Measurements from ENCODE around the gene SHC2. TPM values are rescaled to one million over a fixed set of nuclear protein-coding genes. Genes with fewer than 3 reads are reported as not detected.
"Not testable (repeated sequence)": the region's sequence is repeated elsewhere in the genome, so short reads cannot be mapped to it uniquely, and the experiment has no call there.

SHC2 gene
- total RNA-seq, 1 donor from 2014 or later = 343 TPM

- Mint-ChIP-seq H3K9me3 (ENCODE audit: unreplicated experiment) (peaks cover 19% of the 10 kb centered on the region), H3K27me3 (ENCODE audit: unreplicated experiment) (peaks cover 17% of the 10 kb centered on the region), H3K4me1 (ENCODE audit: low read depth, unreplicated experiment) (peaks cover 18% of the 10 kb centered on the region), H3K4me3 (ENCODE audit: unreplicated experiment) (no peak overlapping the region), H3K27ac (ENCODE audit: unreplicated experiment) (peak overlapping the region; percentile 78), H3K36me3 (ENCODE audit: unreplicated experiment) (peaks cover 14% of the 10 kb centered on the region)
- DNase-seq = peak; percentile 62
- peak; percentile 76 for TF ChIP-seq CTCF (IDR thresholded peaks at IDR 0.05; ENCODE audit: partially characterized antibody, unreplicated experiment)
These were observed 76.7 kb downstream of the SHC2 start for GRCh38 chr19:383922-384798.

- H3K4me1 Mint-ChIP-seq (ENCODE audit: low read depth, unreplicated experiment) = peaks cover 18% of the 10 kb centered on the region
- H3K4me3 Mint-ChIP-seq (ENCODE audit: unreplicated experiment) = peak overlapping the region; percentile 23
- no peak for TF ChIP-seq CTCF (IDR thresholded peaks at IDR 0.05; ENCODE audit: partially characterized antibody, unreplicated experiment)
- peak overlapping the region; percentile 78 for H3K27ac Mint-ChIP-seq (ENCODE audit: unreplicated experiment)
- H3K36me3 Mint-ChIP-seq (ENCODE audit: unreplicated experiment) = peaks cover 14% of the 10 kb centered on the region
- H3K27me3 Mint-ChIP-seq (ENCODE audit: unreplicated experiment) = peaks cover 15% of the 10 kb centered on the region
- no peak for DNase-seq
- H3K9me3 Mint-ChIP-seq (ENCODE audit: unreplicated experiment) = peaks cover 22% of the 10 kb centered on the region
These were observed 77.8 kb downstream of the SHC2 start for GRCh38 chr19:383040-383439.

GRCh38 chr19:382578-382977 lies 78.3 kb downstream of the SHC2 start:
- H3K36me3 Mint-ChIP-seq (ENCODE audit: unreplicated experiment) = peaks cover 14% of the 10 kb centered on the region
- not testable (repeated sequence) for H3K4me3 Mint-ChIP-seq (ENCODE audit: unreplicated experiment); DNase-seq
- peaks cover 21% of the 10 kb centered on the region for H3K9me3 Mint-ChIP-seq (ENCODE audit: unreplicated experiment)
- H3K27ac Mint-ChIP-seq (ENCODE audit: unreplicated experiment) = peak overlapping the region; percentile 75
- peaks cover 15% of the 10 kb centered on the region for H3K27me3 Mint-ChIP-seq (ENCODE audit: unreplicated experiment)
- peaks cover 18% of the 10 kb centered on the region for H3K4me1 Mint-ChIP-seq (ENCODE audit: low read depth, unreplicated experiment)

GRCh38 chr19:381901-382300 lies 78.9 kb downstream of the SHC2 start:
- H3K27ac Mint-ChIP-seq (ENCODE audit: unreplicated experiment) = peak overlapping the region; percentile 75
- H3K27me3 Mint-ChIP-seq (ENCODE audit: unreplicated experiment) = peaks cover 13% of the 10 kb centered on the region
- H3K36me3 Mint-ChIP-seq (ENCODE audit: unreplicated experiment) = peaks cover 14% of the 10 kb centered on the region
- not testable (repeated sequence) for DNase-seq; H3K4me3 Mint-ChIP-seq (ENCODE audit: unreplicated experiment)
- peaks cover 20% of the 10 kb centered on the region for H3K9me3 Mint-ChIP-seq (ENCODE audit: unreplicated experiment)
- H3K4me1 Mint-ChIP-seq (ENCODE audit: low read depth, unreplicated experiment) = peaks cover 14% of the 10 kb centered on the region

GRCh38 chr19:380618-381219 lies 80.1 kb downstream of the SHC2 start:
- DNase-seq; H3K4me1 Mint-ChIP-seq (ENCODE audit: low read depth, unreplicated experiment): not testable (repeated sequence)
- Mint-ChIP-seq H3K27ac (ENCODE audit: unreplicated experiment) (peak overlapping the region; percentile 85), H3K27me3 (ENCODE audit: unreplicated experiment) (peaks cover 13% of the 10 kb centered on the region), H3K4me3 (ENCODE audit: unreplicated experiment) (peak overlapping the region; percentile 48), H3K9me3 (ENCODE audit: unreplicated experiment) (peaks cover 20% of the 10 kb centered on the region), H3K36me3 (ENCODE audit: unreplicated experiment) (peaks cover 14% of the 10 kb centered on the region)

GRCh38 chr19:379796-380195 lies 81.0 kb downstream of the SHC2 start:
- no peak for DNase-seq

More at GRCh38 chr19:379796-380195, 81.0 kb downstream of the SHC2 start:
- H3K4me1 Mint-ChIP-seq (ENCODE audit: low read depth, unreplicated experiment) = peaks cover 4% of the 10 kb centered on the region
- H3K4me3 Mint-ChIP-seq (ENCODE audit: unreplicated experiment) = no peak overlapping the region
- H3K27ac Mint-ChIP-seq (ENCODE audit: unreplicated experiment) = peak overlapping the region; percentile 85
- H3K9me3 Mint-ChIP-seq (ENCODE audit: unreplicated experiment) = peaks cover 20% of the 10 kb centered on the region
- TF ChIP-seq CTCF (IDR thresholded peaks at IDR 0.05; ENCODE audit: partially characterized antibody, unreplicated experiment) = no peak
- peaks cover 13% of the 10 kb centered on the region for H3K27me3 Mint-ChIP-seq (ENCODE audit: unreplicated experiment)
- H3K36me3 Mint-ChIP-seq (ENCODE audit: unreplicated experiment) = peaks cover 14% of the 10 kb centered on the region

All from glutamatergic neuron (in vitro differentiated cells).